ENCODE data around the gene GOLGA8J. TPM values are rescaled to one million over a fixed set of nuclear protein-coding genes. Genes with fewer than 3 reads are reported as not detected.

GOLGA8J gene
- total RNA-seq, 1 donor, result not detected

Other genes with a start within 250 kb of the GOLGA8J start
- not detected for gene GOLGA8T, start 52.1 kb downstream of the GOLGA8J start, total RNA-seq

Data from mononuclear cell (primary cell).